IMR-90 (cell line): ENCODE results near the gene NOP9. TPM values are rescaled to one million over a fixed set of nuclear protein-coding genes. Genes with fewer than 3 reads are reported as not detected.

ENCODE experiments used
- ATAC-seq: fragments of 200-7000 bp; cut with Tn5 transposase; 2 replicates; pipeline ENCODE4 v1.9.1; 2020; ENCODE audit warnings: low read depth, mild to moderate bottlenecking, moderate library complexity
- BruUV-seq: library from RNA; stranded (reverse); fragments of 400-500 nt; replicated peaks from 2 replicates; lab custom pipeline; 2021; lab: Mats Ljungman, UMichigan
- CTCF ChIA-PET: fragments of 300-600 bp; formaldehyde crosslinking; extraction: SDS; loops from one replicate; lab custom pipeline; 2021; ENCODE audit warnings: antibody characterized with exemption; lab: Yijun Ruan, JAX
- POLR2A ChIA-PET: fragments of 300-600 bp; sonication (Branson Sonifier 250); formaldehyde crosslinking; loops from one replicate; lab custom pipeline; 2022; ENCODE audit warnings: antibody characterized with exemption; ENCODE audit not compliant: unreplicated experiment; lab: Charles Lee
- DNase-seq: peaks from one replicate; pipeline ENCODE4 v3.0.0; 2013
- H2AFZ ChIP-seq: replicated peaks from 2 replicates; pipeline ENCODE3; 2013; ENCODE audit warnings: low read length, mild to moderate bottlenecking; ENCODE audit not compliant: poor library complexity
- H2AK5ac ChIP-seq: 2 replicates; pipeline ENCODE4 v1.6.1; 2013; ENCODE audit warnings: low read depth, low read length, inconsistent platforms
- H2AK9ac ChIP-seq: replicated peaks from 2 replicates; pipeline ENCODE3; 2013; ENCODE audit warnings: mild to moderate bottlenecking, low read depth, low read length, moderate library complexity; ENCODE audit not compliant: poor library complexity
- H2BK120ac ChIP-seq: 2 replicates; pipeline ENCODE4 v1.6.1; 2013; ENCODE audit warnings: low read depth, low read length, inconsistent platforms
- H2BK15ac ChIP-seq: 3 replicates; pipeline ENCODE4 v1.6.1; 2013; ENCODE audit warnings: low read depth, low read length, inconsistent platforms
- H2BK20ac ChIP-seq: 2 replicates; pipeline ENCODE4 v1.6.1; 2013; ENCODE audit warnings: low read depth, mild to moderate bottlenecking, inconsistent platforms, low read length, moderate library complexity
- H2BK5ac ChIP-seq: 2 replicates; pipeline ENCODE4 v1.6.1; 2013; ENCODE audit warnings: mild to moderate bottlenecking, low read depth, low read length, inconsistent platforms; ENCODE audit not compliant: poor library complexity, severe bottlenecking
- H3K14ac ChIP-seq: replicated peaks from 2 replicates; pipeline ENCODE4 v1.6.1; 2013; ENCODE audit warnings: low read depth, low read length, inconsistent platforms
- H3K18ac ChIP-seq: 2 replicates; pipeline ENCODE4 v1.6.1; 2013; ENCODE audit warnings: low read depth, low read length, control low read depth
- H3K23ac ChIP-seq: 2 replicates; pipeline ENCODE4 v1.6.1; 2013; ENCODE audit warnings: low read depth, low read length, inconsistent platforms
- H3K27ac ChIP-seq: 2 replicates; pipeline ENCODE4 v1.5.1; 2013; ENCODE audit warnings: mild to moderate bottlenecking, control low read depth, low read length; ENCODE audit not compliant: insufficient read depth
- H3K27me3 ChIP-seq: 2 replicates; pipeline ENCODE4 v1.6.1; 2013; ENCODE audit warnings: low read length; ENCODE audit not compliant: control insufficient read depth, insufficient read depth
- H3K36me3 ChIP-seq: 2 replicates; pipeline ENCODE4 v1.6.1; 2013; ENCODE audit warnings: low read length, mixed read lengths; ENCODE audit not compliant: control insufficient read depth, insufficient read depth
- H3K4ac ChIP-seq: 2 replicates; pipeline ENCODE4 v1.6.1; 2013; ENCODE audit warnings: low read depth, low read length, inconsistent platforms
- H3K4me1 ChIP-seq: 2 replicates; pipeline ENCODE4 v1.6.1; 2013; ENCODE audit warnings: low read length, mixed read lengths; ENCODE audit not compliant: control insufficient read depth, insufficient read depth
- H3K4me2 ChIP-seq: 2 replicates; pipeline ENCODE4 v1.6.1; 2013; ENCODE audit warnings: low read depth, mild to moderate bottlenecking, control low read depth, low read length, moderate library complexity
- H3K4me3 ChIP-seq: 2 replicates; pipeline ENCODE4 v1.5.1; 2013; ENCODE audit warnings: low read depth, mild to moderate bottlenecking, control low read depth, low read length, moderate library complexity; ENCODE audit not compliant: insufficient read depth
- H3K56ac ChIP-seq: 2 replicates; pipeline ENCODE4 v1.6.1; 2013; ENCODE audit warnings: low read length, inconsistent platforms; ENCODE audit not compliant: insufficient read depth; ENCODE audit errors: extremely low read depth
- H3K79me1 ChIP-seq, 2 experiments: 2 replicates each; pipeline ENCODE4 v1.6.1; 2013; ENCODE audit warnings: low read length in 2 of 2, inconsistent platforms in 1 of 2, low read depth in 1 of 2
- H3K9ac ChIP-seq: 2 replicates; pipeline ENCODE4 v1.6.1; 2013; ENCODE audit warnings: low read depth, low read length, control low read depth
- H3K9me1 ChIP-seq: 2 replicates; pipeline ENCODE4 v1.6.1; 2013; ENCODE audit warnings: low read length, inconsistent platforms; ENCODE audit not compliant: insufficient read depth
- H3K9me3 ChIP-seq: 2 replicates; pipeline ENCODE4 v1.6.1; 2013; ENCODE audit warnings: low read length; ENCODE audit not compliant: control insufficient read depth, insufficient read depth
- H4K20me1 ChIP-seq: 2 replicates; pipeline ENCODE4 v1.6.1; 2013; ENCODE audit warnings: low read length, inconsistent platforms; ENCODE audit not compliant: insufficient read depth
- H4K5ac ChIP-seq: 2 replicates; pipeline ENCODE4 v1.6.1; 2013; ENCODE audit warnings: mild to moderate bottlenecking, low read depth, low read length, control low read depth
- H4K8ac ChIP-seq, 2 experiments: 2 replicates each; pipeline ENCODE4 v1.6.1; 2013; ENCODE audit warnings: low read depth in 2 of 2, low read length in 2 of 2, control low read depth in 1 of 2, inconsistent platforms in 1 of 2
- H4K91ac ChIP-seq: 2 replicates; pipeline ENCODE4 v1.6.1; 2013; ENCODE audit warnings: low read depth, low read length, inconsistent platforms; ENCODE audit not compliant: insufficient read depth
- BHLHE40 ChIP-seq: fragments of 150-350 bp; IDR thresholded peaks from 2 replicates; pipeline ENCODE4 v1.6.1; 2016; ENCODE audit warnings: mild to moderate bottlenecking, low read depth, low read length
- RFX5 ChIP-seq: IDR thresholded peaks from 2 replicates; pipeline ENCODE4 v1.8.0; 2012; ENCODE audit warnings: low read depth, mild to moderate bottlenecking, low read length, moderate library complexity
- WGBS, 2 experiments: methylation state at CpG; one replicate each; pipeline versions ENCODE4 v1.1.5 to v1.1.7; 2013; ENCODE audit warnings: missing lambda C conversion rate in 2 of 2; ENCODE audit not compliant: insufficient read length in 1 of 2; ENCODE audit errors: extremely low coverage in 2 of 2; 5-methylcytosine and 5-hydroxymethylcytosine counted together
- dilution Hi-C: fragments of 300-500 bp; cut with HindIII; formaldehyde crosslinking; loops from one replicate; pipeline ENCODE4 v1.14.3; 2018; ENCODE audit warnings: low sequenced_read_pairs; ENCODE audit not compliant: unreplicated experiment
- in situ Hi-C: fragments of 300-500 bp; cut with MboI; formaldehyde crosslinking; loops from 3 replicates; pipeline ENCODE4 v1.14.3; 2019; ENCODE audit warnings: low sequenced_read_pairs, inconsistent platforms, mixed read lengths
- intact Hi-C: fragments of 100-400 bp; cut with micrococcal nuclease; formaldehyde crosslinking; loops from 2 replicates; pipeline ENCODE4 v1.10.0; 2022
- polyA plus RNA-seq, 3 experiments: library from polyadenylated mRNA; depleted of rRNA; stranded (reverse); fragments of >200 nt; gene quantifications; 2 replicates each; pipeline ENCODE4 v1.2.3, GENCODE V29; 2012; ENCODE audit warnings: low replicate concordance in 1 of 3
- total RNA-seq: library from RNA; depleted of rRNA; stranded (reverse); fragments of >200 nt; gene quantifications from 2 replicates; pipeline ENCODE4 v1.2.3, GENCODE V29; 2012
- TF ChIP-seq, protein P1 (sequence below): conservative IDR thresholded peaks from 2 replicates; pipeline ENCODE4 v1.5.1; 2012; ENCODE audit warnings: mild to moderate bottlenecking, low read depth, low read length, improper control_type of control experiment

The NOP9 gene
- total and polyA plus RNA-seq, 2 of the 4 experiments (the other 2 are of a cell fraction) = 11.8 to 25.8 TPM

DNA sequence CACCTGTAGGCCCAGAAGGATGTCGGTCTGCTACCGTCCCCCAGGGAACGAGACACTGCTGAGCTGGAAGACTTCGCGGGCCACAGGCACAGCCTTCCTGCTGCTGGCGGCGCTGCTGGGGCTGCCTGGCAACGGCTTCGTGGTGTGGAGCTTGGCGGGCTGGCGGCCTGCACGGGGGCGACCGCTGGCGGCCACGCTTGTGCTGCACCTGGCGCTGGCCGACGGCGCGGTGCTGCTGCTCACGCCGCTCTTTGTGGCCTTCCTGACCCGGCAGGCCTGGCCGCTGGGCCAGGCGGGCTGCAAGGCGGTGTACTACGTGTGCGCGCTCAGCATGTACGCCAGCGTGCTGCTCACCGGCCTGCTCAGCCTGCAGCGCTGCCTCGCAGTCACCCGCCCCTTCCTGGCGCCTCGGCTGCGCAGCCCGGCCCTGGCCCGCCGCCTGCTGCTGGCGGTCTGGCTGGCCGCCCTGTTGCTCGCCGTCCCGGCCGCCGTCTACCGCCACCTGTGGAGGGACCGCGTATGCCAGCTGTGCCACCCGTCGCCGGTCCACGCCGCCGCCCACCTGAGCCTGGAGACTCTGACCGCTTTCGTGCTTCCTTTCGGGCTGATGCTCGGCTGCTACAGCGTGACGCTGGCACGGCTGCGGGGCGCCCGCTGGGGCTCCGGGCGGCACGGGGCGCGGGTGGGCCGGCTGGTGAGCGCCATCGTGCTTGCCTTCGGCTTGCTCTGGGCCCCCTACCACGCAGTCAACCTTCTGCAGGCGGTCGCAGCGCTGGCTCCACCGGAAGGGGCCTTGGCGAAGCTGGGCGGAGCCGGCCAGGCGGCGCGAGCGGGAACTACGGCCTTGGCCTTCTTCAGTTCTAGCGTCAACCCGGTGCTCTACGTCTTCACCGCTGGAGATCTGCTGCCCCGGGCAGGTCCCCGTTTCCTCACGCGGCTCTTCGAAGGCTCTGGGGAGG, 11.3 kb downstream of the NOP9 start, which contains the start of gene LTB4R:
TSS of gene LTB4R (plus strand) at position 857 of the 959 bp plus-strand sequence. CDS start 4,150 bp downstream, outside the sequence.
- DNase-seq (peak; percentile 73), ATAC-seq (peak; percentile 82)
- no peak within 1 kb of the TSS for H3K27ac ChIP-seq

More for the DNA sequence above, 11.3 kb downstream of the NOP9 start, which contains the start of gene LTB4R:
- Histone ChIP-seq H3K18ac (no peak within 1 kb of the TSS), H3K23ac (0 out of 2 replicates have a peak within 1 kb of the TSS, but pooled peaks have one; percentile 41), H2AFZ (peak within 1 kb of the TSS; percentile 60), H2BK5ac (no peak within 1 kb of the TSS), H3K9me3 (no peaks in the 10 kb centered on the region), H3K9ac (no peak within 1 kb of the TSS), H4K5ac (no peak within 1 kb of the TSS), H2AK9ac (peak within 1 kb of the TSS; percentile 60), H2BK15ac (no peak within 1 kb of the TSS), H3K4me2 (peak within 1 kb of the TSS; percentile 39; the same call in 1 of the 2 replicates), H3K4me1 (peaks cover 10% of the 10 kb centered on the region; the same call in 1 of the 2 replicates), H2AK5ac (0 out of 2 replicates have a peak within 1 kb of the TSS, but pooled peaks have one; percentile 9), H3K56ac (no peak within 1 kb of the TSS), H3K4ac (no peak within 1 kb of the TSS), H2BK20ac (no peak within 1 kb of the TSS), H4K91ac (no peak within 1 kb of the TSS), H3K4me3 (peak within 1 kb of the TSS; percentile 12; the same call in 1 of the 2 replicates), H3K27me3 (peaks cover 10% of the 10 kb centered on the region; the same call in 1 of the 2 replicates), H3K79me1 (peaks cover 3 to 8% of the 10 kb centered on the region in 2 experiments; a peak in 1 of 4 replicates), H4K8ac (no peak within 1 kb of the TSS), H3K14ac (no peak within 1 kb of the TSS), H2BK120ac (no peak within 1 kb of the TSS), H3K9me1 (peaks cover 7% of the 10 kb centered on the region; the same call in 1 of the 2 replicates), H3K36me3 (peaks cover 10% of the 10 kb centered on the region), H4K20me1 (peaks cover 8% of the 10 kb centered on the region; the same call in 1 of the 2 replicates)
- 24% methylated on average over 83 of the region's 99 CpGs; no CpG with 5 or more reads in 1 of the 2 experiments for WGBS, 2 experiments
- ChIA-PET CTCF (interaction anchor here (1.2 to 1.4 kb wide), 3 partner anchors 23 to 68 kb away, joined by 3 to 6 read pairs (median 4); no protein-coding TSS in a partner anchor), POLR2A (no interaction called here)
- intact Hi-C loops (no loop called here), dilution Hi-C loops (no loop called here), in situ Hi-C loops (no loop called here)
- TF ChIP-seq BHLHE40 = peak; percentile 64; the same call in 1 of the 2 replicates
- TF ChIP-seq, protein P1, sequence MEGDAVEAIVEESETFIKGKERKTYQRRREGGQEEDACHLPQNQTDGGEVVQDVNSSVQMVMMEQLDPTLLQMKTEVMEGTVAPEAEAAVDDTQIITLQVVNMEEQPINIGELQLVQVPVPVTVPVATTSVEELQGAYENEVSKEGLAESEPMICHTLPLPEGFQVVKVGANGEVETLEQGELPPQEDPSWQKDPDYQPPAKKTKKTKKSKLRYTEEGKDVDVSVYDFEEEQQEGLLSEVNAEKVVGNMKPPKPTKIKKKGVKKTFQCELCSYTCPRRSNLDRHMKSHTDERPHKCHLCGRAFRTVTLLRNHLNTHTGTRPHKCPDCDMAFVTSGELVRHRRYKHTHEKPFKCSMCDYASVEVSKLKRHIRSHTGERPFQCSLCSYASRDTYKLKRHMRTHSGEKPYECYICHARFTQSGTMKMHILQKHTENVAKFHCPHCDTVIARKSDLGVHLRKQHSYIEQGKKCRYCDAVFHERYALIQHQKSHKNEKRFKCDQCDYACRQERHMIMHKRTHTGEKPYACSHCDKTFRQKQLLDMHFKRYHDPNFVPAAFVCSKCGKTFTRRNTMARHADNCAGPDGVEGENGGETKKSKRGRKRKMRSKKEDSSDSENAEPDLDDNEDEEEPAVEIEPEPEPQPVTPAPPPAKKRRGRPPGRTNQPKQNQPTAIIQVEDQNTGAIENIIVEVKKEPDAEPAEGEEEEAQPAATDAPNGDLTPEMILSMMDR = peak; percentile 26; the same call in 1 of the 2 replicates
- no peak for TF ChIP-seq RFX5
- no TSS peak for BruUV-seq
